ENCODE data around the gene BCL10. TPM values are rescaled to one million over a fixed set of nuclear protein-coding genes. Genes with fewer than 3 reads are reported as not detected.
A peak's percentile ranks its signal among the peaks of the same experiment; 100 is the strongest.

The BCL10 gene
- total RNA-seq, 1 experiment from 2014 or later, result 33.8 TPM

- Histone ChIP-seq H3K27me3 (ENCODE audit: insufficient read depth, low read length) (no peaks in the 10 kb centered on the region), H3K4me3 (replicated peaks in 1 of 2; ENCODE audit: low read depth in 1 of 2, low read length in 2 of 2) (no peak overlapping the region)
- intact Hi-C loops (cut with micrococcal nuclease), result no loop called here
Observed at GRCh38 chr1:85279458-85280080, 3.1 kb upstream of the BCL10 start.

GRCh38 chr1:85278853-85279314, 2.5 kb upstream of the BCL10 start:
- CTCF ChIA-PET, result no interaction called here
- RAD21 ChIA-PET (ENCODE audit: low non-redundant PET in 1 of 2, low total read pairs in 2 of 2, uncharacterized antibody in 2 of 2, unreplicated experiment in 2 of 2), result no interaction called here
- TF ChIP-seq CEBPB (IDR thresholded peaks at IDR 0.05; ENCODE audit: low read depth), result peak; percentile 43; the same call in 1 of the 2 replicates
- TF ChIP-seq ATF3 (IDR thresholded peaks at IDR 0.05), result no peak
- no peak for TF ChIP-seq EGR1 (IDR thresholded peaks at IDR 0.05; ENCODE audit: low read depth)
- no peak for TF ChIP-seq EZH2 (IDR thresholded peaks at IDR 0.05)
- no peak for TF ChIP-seq ELF1 (IDR thresholded peaks at IDR 0.05; ENCODE audit: borderline replicate concordance, low read depth)
- no peak for TF ChIP-seq ZBTB33 (IDR thresholded peaks at IDR 0.05; ENCODE audit: extremely low read depth, insufficient replicate concordance, low read length)
- TF ChIP-seq SP1 (IDR thresholded peaks at IDR 0.05; ENCODE audit: low read depth), result peak; percentile 83
- TF ChIP-seq EZH2phosphoT487 (IDR thresholded peaks at IDR 0.05; ENCODE audit: borderline replicate concordance), result no peak
- no peak; the same call in 1 of the 2 replicates for TF ChIP-seq SRF (IDR thresholded peaks at IDR 0.05; ENCODE audit: low read depth)
- TF ChIP-seq MAX (IDR thresholded peaks at IDR 0.05), result peak; percentile 64; the same call in 1 of the 2 replicates
- TF ChIP-seq POLR2A (IDR thresholded peaks at IDR 0.05; ENCODE audit: borderline replicate concordance, extremely low read depth, insufficient read depth, insufficient read length), result no peak

More at GRCh38 chr1:85279458-85280080, 3.1 kb upstream of the BCL10 start:
- no peak for DNase-seq (ENCODE audit: low read depth, low spot score)
- CTCF ChIA-PET, result no interaction called here
- TF ChIP-seq CBX3 (IDR thresholded peaks at IDR 0.05; ENCODE audit: low read depth) (no peak), CTCF (IDR thresholded peaks at IDR 0.05 in 2 of 3, conservative IDR thresholded peaks at IDR 0.05 in 1 of 3; ENCODE audit: borderline replicate concordance in 1 of 3, insufficient read depth in 1 of 3, low read depth in 2 of 3, low read length in 2 of 3) (0 out of 6 replicates have a peak, but pooled peaks of 1 of the 3 experiments have one; percentile 7)
- Histone ChIP-seq H3K4me1 (ENCODE audit: control insufficient read depth in 1 of 2, insufficient read depth in 2 of 2, low read length in 2 of 2) (peaks cover 23 to 61% of the 10 kb centered on the region in 2 experiments), H2AFZ (ENCODE audit: low read depth, low read length, poor library complexity, severe bottlenecking) (no peak overlapping the region), H4K20me1 (ENCODE audit: insufficient read depth) (no peaks in the 10 kb centered on the region), H3K4me2 (ENCODE audit: low read length) (peak overlapping the region; percentile 63), H3K27ac (ENCODE audit: low read depth, low read length) (peak overlapping the region; percentile 58), H3K9me2 (ENCODE audit: insufficient read depth) (no peaks in the 10 kb centered on the region), H3K79me2 (ENCODE audit: insufficient read depth, low read length) (peaks cover 16% of the 10 kb centered on the region), H3K9ac (ENCODE audit: low read length) (peak overlapping the region; percentile 35), H3K9me3 (ENCODE audit: control insufficient read depth in 1 of 2, insufficient read depth in 1 of 2, low read depth in 1 of 2, low read length in 2 of 2) (no peaks in the 10 kb centered on the region), H3K36me3 (ENCODE audit: control insufficient read depth in 1 of 2, insufficient read depth in 2 of 2, low read length in 2 of 2) (no peaks in the 10 kb centered on the region)
- POLR2A ChIA-PET, result no interaction called here
- ATAC-seq, result no peak
- RAD21 ChIA-PET (ENCODE audit: low non-redundant PET in 1 of 2, low total read pairs in 2 of 2, uncharacterized antibody in 2 of 2, unreplicated experiment in 2 of 2), result no interaction called here
- no TSS peak for BruUV-seq (replicated peaks)

More at GRCh38 chr1:85278853-85279314, 2.5 kb upstream of the BCL10 start:
- ATAC-seq (no peak), DNase-seq (ENCODE audit: low read depth, low spot score) (peak; percentile 87)
- H3K27ac ChIP-seq (ENCODE audit: low read depth, low read length), result peak overlapping the region; percentile 58
- peak overlapping the region; percentile 35 for H3K9ac ChIP-seq (ENCODE audit: low read length)
- peaks cover 23 to 61% of the 10 kb centered on the region in 2 experiments for H3K4me1 ChIP-seq (ENCODE audit: control insufficient read depth in 1 of 2, insufficient read depth in 2 of 2, low read length in 2 of 2)
- no peaks in the 10 kb centered on the region for H4K20me1 ChIP-seq (ENCODE audit: insufficient read depth)
- H3K36me3 ChIP-seq (ENCODE audit: control insufficient read depth in 1 of 2, insufficient read depth in 2 of 2, low read length in 2 of 2), result no peaks in the 10 kb centered on the region
- H3K9me3 ChIP-seq (ENCODE audit: control insufficient read depth in 1 of 2, insufficient read depth in 1 of 2, low read depth in 1 of 2, low read length in 2 of 2), result no peaks in the 10 kb centered on the region
- intact Hi-C loops (cut with micrococcal nuclease), result no loop called here
- no peak overlapping the region for H2AFZ ChIP-seq (ENCODE audit: low read depth, low read length, poor library complexity, severe bottlenecking)
- peaks cover 23% of the 10 kb centered on the region for H3K79me2 ChIP-seq (ENCODE audit: insufficient read depth, low read length)
- H3K27me3 ChIP-seq (ENCODE audit: insufficient read depth, low read length), result no peaks in the 10 kb centered on the region
- H3K4me3 ChIP-seq (replicated peaks in 1 of 2; ENCODE audit: low read depth in 1 of 2, low read length in 2 of 2), result peak overlapping the region in 1 of 2 experiments; percentile 1; a peak in 1 of 4 replicates
- POLR2A ChIA-PET, result no interaction called here
- no TSS peak for BruUV-seq (replicated peaks)
- H3K9me2 ChIP-seq (ENCODE audit: insufficient read depth), result no peaks in the 10 kb centered on the region
- H3K4me2 ChIP-seq (ENCODE audit: low read length), result peak overlapping the region; percentile 63

Data from HCT116 (cell line).